B cell (primary cell): ENCODE results near the gene PTX3.

Experiments used
- CTCF ChIP-seq: fragments of 200-600 bp; IDR thresholded peaks from one replicate; pipeline ENCODE4 v1.8.0; 2022; ENCODE audit warnings: antibody characterized with exemption, mild to moderate bottlenecking
- EZH2 ChIP-seq: IDR thresholded peaks from 2 replicates; pipeline ENCODE4 v1.6.1; 2012; ENCODE audit warnings: borderline replicate concordance, low read depth, mild to moderate bottlenecking, moderate library complexity, low read length; ENCODE audit not compliant: insufficient read depth, poor library complexity, severe bottlenecking

- TF ChIP-seq EZH2, result no peak
- no peak for TF ChIP-seq CTCF
Observed at GRCh38 chr3:157406394-157406793, 30.3 kb upstream of the PTX3 start.
